Left lobe of liver (tissue), 2 donors: ENCODE results near the gene P3R3URF. TPM values are rescaled to one million over a fixed set of nuclear protein-coding genes. Genes with fewer than 3 reads are reported as not detected.

ENCODE experiments used
- ATAC-seq: fragments of 200-7000 bp; cut with Tn5 transposase; one replicate; pipeline ENCODE4 v1.9.1; 2020; ENCODE audit warnings: mild to moderate bottlenecking, moderate library complexity
- DNase-seq: peaks from one replicate; pipeline ENCODE4 v3.0.0-alpha.2; 2020; ENCODE audit warnings: low spot score
- total RNA-seq: library from RNA; stranded (reverse); gene quantifications from one replicate; pipeline ENCODE4 v1.2.1, GENCODE V29; 2021
- donor health status: DM: no; HTN: no; CAD: no; lungs with moderate emphysema.
- donor health status: DM: no; HTN: yes; CAD: no.

The P3R3URF gene
- total RNA-seq, 1 donor from 2014 or later: not detected

- no peak for DNase-seq
- ATAC-seq: peak; percentile 17
Measured at GRCh38 chr1:46174448-46175231, 1.6 kb downstream of the P3R3URF start, which contains the start of gene TSPAN1. Gene TSPAN1, plus strand, starts transcription at chr1:46175087. Its CDS starts 6,021 bp downstream, at chr1:46181108.

GRCh38 chr1:46173361-46173856 lies 2.9 kb downstream of the P3R3URF start:
- DNase-seq (no peak), ATAC-seq (peak; percentile 13)

- DNase-seq (no peak), ATAC-seq (no peak)
Measured at GRCh38 chr1:46172321-46172720, 4.0 kb downstream of the P3R3URF start.

- no peak for DNase-seq
Measured at GRCh38 chr1:46171871-46172270, 4.4 kb downstream of the P3R3URF start.

GRCh38 chr1:46171351-46171750 lies 4.9 kb downstream of the P3R3URF start:
- DNase-seq: no peak
- peak; percentile 7 for ATAC-seq

More at GRCh38 chr1:46171871-46172270, 4.4 kb downstream of the P3R3URF start:
- ATAC-seq: no peak

- ATAC-seq: no peak
Measured at GRCh38 chr1:46169811-46170454, 6.4 kb downstream of the P3R3URF start.

GRCh38 chr1:46168477-46168876 lies 7.8 kb downstream of the P3R3URF start:
- DNase-seq: no peak
- ATAC-seq: no peak

More at GRCh38 chr1:46169811-46170454, 6.4 kb downstream of the P3R3URF start:
- no peak for DNase-seq

- no peak for DNase-seq
- peak; percentile 57 for ATAC-seq
Measured at GRCh38 chr1:46166521-46167462, 9.5 kb downstream of the P3R3URF start.

GRCh38 chr1:46160212-46160611 lies 16.1 kb downstream of the P3R3URF start:
- no peak for DNase-seq
- no peak for ATAC-seq

- DNase-seq (no peak), ATAC-seq (no peak)
Measured at GRCh38 chr1:46159516-46159915, 16.8 kb downstream of the P3R3URF start.

GRCh38 chr1:46158312-46159281 lies 17.7 kb downstream of the P3R3URF start:
- ATAC-seq (no peak), DNase-seq (no peak)

GRCh38 chr1:46157916-46158311 lies 18.4 kb downstream of the P3R3URF start:
- DNase-seq: no peak
- ATAC-seq: no peak

- DNase-seq: no peak
Measured at GRCh38 chr1:46153732-46154131, 22.6 kb downstream of the P3R3URF start.

GRCh38 chr1:46153228-46153627 lies 23.1 kb downstream of the P3R3URF start:
- ATAC-seq (no peak), DNase-seq (no peak)

More at GRCh38 chr1:46153732-46154131, 22.6 kb downstream of the P3R3URF start:
- no peak for ATAC-seq

GRCh38 chr1:46152016-46152415 lies 24.3 kb downstream of the P3R3URF start:
- ATAC-seq (no peak), DNase-seq (no peak)

- no peak for ATAC-seq
- no peak for DNase-seq
Measured at GRCh38 chr1:46150085-46150484, 26.2 kb downstream of the P3R3URF start.

- DNase-seq: no peak
- ATAC-seq: no peak
Measured at GRCh38 chr1:46148318-46148717, 28.0 kb downstream of the P3R3URF start.

- ATAC-seq: no peak
- DNase-seq: no peak
Measured at GRCh38 chr1:46137916-46138315, 38.4 kb downstream of the P3R3URF start.

GRCh38 chr1:46136711-46137110 lies 39.6 kb downstream of the P3R3URF start:
- no peak for DNase-seq
- ATAC-seq: no peak
